UCSD-AML1 (cell line): ENCODE results near the gene SERPINE2.
A peak's percentile ranks its signal among the peaks of the same experiment; 100 is the strongest.

Experiments
- DNase-seq: peaks from one replicate; lab custom pipeline; 2025; ENCODE audit not compliant: unreplicated experiment; lab: John Stamatoyannopoulos, UW

The SERPINE2 gene

DNA sequence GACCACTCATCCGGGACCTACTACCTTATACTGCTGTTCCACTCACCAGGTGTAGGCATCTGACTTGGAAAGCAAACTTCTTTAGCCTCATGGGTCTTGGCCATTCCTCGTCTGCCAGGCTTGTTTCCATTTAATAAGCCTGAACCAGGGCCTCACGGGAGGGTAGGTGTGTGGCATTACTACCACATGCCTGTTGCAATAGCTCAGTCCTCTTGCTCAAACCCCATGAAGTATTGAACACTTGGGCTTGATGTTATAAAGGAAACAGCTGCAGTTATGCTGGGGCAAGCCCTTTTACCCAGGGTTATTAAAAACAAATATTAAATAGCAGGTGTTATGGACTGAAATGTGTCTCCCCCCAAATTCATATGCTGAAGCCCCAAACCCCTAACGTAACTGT is 60.6 kb downstream of the SERPINE2 start:
- no peak for DNase-seq

- no peak for DNase-seq
These were observed 62.4 kb downstream of the SERPINE2 start for GRCh38 chr2:223976635-223977226.

DNA sequence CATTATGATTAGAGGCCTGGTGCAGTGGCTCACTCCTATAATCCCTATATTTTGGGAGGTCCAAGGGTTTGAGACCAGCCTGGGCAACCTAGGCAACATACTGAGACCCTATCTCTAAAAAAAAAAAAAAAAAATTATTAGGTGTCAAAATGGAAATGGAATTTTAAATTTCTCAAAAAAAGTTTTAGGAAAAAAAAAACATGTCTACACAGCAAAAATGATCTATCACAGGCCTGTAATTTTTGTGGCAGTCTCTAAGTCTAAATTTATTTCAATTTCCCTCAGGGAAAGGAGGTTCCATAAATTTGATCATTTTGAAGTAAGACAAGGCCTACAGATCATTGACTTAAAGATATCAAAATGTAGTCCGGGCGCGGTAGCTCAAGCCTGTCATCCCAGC is 65.5 kb downstream of the SERPINE2 start:
- no peak for DNase-seq

GRCh38 chr2:223972656-223973102 is 66.4 kb downstream of the SERPINE2 start:
- DNase-seq: no peak

GRCh38 chr2:223971731-223972130 is 67.4 kb downstream of the SERPINE2 start:
- no peak for DNase-seq

DNA sequence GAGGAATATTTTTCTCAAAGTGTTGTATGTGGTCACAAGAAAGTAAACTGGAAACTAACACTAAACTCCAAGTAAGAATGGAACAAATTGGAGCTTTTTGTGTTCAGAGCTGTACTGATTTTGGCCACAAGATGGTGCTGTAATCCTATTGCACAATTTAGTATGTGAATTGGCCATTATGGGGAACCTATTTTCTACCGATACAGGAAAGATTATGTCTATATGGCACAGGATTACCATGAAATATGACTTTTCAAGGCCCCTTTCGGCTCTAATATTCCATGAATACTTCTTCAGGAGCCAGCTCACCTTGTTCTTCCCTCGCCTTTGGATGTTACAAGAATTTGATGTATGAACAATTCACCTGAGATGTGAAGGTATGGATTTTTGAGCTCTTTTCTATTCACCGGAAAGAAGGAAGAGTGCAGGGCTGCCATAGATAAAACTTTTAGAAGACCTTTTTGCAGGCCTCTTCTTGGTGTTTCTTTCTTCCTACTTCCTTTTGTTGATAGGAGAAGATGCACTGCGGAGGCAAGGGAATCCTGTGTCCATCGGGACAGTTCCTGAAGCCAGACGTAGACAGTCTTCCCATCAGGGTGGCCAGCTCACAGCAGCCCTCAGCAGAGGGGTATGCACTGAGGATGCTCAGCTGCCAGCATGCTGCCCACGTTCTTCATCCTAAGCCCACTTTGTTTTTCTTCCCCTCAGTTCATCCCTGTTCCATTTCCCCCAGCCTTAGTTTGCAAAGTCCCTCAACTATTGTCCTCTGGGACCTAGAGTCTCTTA is 68.5 kb downstream of the SERPINE2 start:
- no peak for DNase-seq

DNA sequence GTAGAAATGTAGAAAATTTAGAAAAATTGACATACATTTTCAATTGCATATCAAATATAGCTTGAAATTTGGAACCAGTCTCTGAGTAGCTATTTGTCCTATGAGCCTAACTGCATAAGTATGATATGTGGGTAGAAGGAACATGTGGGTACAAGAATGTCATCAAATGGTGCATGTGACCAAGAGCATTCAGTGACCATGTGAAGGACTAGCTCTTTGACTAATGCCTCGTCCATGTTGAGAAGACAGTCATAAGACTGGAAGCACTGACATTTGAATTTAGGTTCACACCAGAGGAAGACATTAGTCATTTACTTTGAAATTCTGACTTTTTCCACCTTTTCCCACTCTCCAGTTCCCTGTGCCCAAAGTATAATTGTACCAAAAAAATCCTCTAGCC is 69.2 kb downstream of the SERPINE2 start:
- DNase-seq: no peak

DNA sequence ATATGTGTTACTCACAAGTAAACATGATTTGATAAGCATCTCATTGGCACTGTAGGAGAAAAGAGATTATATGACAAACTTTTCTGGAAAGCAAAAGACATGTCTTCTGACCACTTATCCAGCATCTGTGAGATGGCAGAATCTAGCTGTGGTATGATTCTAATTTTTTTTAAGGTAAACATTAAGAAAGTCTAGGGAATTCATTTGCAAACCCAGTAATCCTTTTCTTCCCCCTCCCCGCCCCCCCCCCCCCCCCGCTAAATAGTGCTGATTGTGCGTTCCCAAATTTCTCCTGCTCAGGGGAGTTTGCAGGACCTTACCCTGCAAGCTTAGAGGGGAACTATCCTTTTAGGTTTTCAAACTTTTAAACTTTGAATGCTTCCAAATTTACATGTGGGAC is 69.8 kb downstream of the SERPINE2 start:
- DNase-seq: no peak

DNA sequence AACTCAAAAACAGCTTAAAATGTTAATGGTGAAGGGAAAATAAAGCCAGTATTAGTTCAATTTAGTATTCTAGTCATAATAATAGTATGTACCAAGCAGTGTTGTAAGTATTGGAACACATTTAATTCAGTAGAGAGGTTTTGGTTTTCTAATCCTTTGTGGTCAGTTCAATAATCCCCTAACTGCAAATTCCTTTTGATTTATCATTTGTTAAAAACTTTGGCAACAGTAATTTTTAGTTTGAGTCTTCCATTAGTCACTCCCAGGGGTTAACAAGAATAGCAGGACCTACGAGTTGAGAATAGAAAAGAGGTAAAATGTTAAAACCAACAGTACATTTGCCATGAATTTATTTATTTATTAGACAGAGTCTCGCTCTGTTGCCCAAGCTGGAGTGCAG is 71.1 kb downstream of the SERPINE2 start:
- DNase-seq: no peak

DNA sequence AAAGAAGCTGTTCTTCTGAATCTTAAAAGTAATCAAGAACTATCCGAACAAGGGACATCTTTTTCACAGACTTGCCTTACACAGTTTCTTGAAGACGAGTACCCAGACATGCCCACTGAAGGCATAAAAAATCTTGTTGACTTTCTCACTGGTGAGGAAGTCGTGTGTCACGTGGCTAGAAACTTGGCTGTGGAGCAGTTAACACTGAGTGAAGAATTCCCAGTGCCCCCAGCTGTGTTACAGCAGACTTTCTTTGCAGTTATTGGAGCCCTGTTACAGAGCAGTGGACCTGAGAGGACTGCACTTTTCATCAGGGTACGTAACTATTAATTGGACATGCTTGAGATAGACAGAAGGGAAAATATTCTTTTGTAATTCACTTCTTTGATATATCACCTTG is 79.4 kb downstream of the SERPINE2 start:
- DNase-seq: no peak

- peak; percentile 98 for DNase-seq
These were observed 81.8 kb downstream of the SERPINE2 start, which contains the start of gene MRPL44 for GRCh38 chr2:223957092-223957851. MRPL44 (plus strand) TSS chr2:223957463; CDS start chr2:223957473, 10 bp downstream.

DNA sequence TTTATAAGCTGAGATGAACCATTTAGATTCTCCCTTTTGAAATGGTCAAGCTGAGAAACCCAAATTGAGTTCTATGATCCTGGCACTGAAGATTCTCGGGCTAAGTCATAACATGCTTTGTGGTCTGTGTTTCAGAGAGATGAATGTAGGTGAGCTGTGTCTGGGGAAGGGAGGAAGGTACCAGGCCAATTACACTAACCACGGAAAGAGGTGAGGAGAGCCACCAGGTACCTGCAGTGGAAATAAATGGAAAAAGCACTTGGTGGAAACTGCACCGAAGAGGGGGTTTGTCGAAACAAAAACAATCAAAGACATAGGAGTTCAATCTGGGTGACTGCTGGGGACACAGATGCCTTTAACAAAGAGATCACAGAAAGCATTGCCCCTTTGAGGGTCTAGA is 82.8 kb downstream of the SERPINE2 start:
- DNase-seq: no peak

GRCh38 chr2:223954401-223954800 is 84.7 kb downstream of the SERPINE2 start:
- no peak for DNase-seq

DNA sequence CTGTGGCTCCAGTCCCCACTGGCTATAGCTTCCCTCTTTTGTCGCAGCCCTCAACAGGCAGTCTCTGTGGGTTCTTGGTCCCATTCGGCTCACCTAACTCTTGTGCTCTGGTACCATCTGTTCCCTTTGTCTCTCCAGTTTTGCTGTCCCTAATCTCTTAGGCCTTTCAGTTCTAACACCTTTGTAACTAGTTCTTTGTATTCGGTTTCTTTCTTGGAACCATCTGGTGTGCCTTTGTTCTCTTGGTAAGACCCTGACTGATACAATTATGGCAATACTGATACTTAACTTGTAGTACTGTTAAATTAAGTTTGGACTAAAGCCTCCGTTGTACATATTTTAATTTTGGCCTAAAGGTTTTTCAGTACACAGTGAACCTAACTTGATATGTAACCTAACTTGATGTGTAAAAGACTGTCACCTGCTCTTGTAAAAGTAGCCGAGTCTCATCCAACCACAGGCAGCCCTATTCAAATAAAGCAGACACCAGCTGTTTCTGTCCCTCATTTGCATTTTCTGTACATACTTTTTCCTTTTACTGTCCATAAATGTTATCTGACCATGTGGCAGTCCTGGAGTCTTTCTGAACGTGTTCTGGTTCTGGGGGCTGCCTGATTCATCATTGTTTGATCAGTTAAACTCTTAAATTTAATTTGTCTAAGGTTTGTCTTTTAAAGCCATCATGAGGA is 86.7 kb downstream of the SERPINE2 start:
- DNase-seq: no peak

- DNase-seq: no peak
These were observed 88.4 kb downstream of the SERPINE2 start for GRCh38 chr2:223950448-223951347.

DNA sequence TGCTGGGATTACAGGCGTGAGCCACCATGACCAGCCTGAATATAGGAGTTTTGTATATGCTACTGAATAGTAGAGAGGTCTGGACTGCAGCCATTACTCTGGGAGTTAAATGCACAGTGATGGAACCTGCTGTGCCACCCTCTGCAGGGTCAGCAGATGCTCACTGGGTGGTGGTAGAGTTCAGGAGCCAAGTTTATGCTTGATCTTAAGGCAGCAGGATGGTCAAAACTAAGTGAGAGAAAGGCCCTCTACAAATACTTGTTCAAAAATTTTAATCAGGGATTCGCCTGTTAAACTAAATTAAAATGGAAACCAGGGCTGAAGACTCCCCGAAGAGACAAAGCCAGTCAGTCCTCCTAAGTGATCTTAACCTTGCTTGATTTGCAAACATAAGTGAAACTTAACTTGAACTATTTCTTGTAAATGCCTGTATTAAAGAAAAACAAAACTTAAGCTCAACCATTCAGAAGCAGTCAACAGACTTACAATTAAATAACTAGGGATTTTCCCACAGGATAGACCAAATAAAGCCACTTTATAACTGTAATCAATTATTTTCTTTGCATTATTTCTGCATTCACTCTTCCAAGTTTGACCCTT is 89.7 kb downstream of the SERPINE2 start:
- peak; percentile 20 for DNase-seq

GRCh38 chr2:223947711-223948205 is 91.3 kb downstream of the SERPINE2 start:
- no peak for DNase-seq

DNA sequence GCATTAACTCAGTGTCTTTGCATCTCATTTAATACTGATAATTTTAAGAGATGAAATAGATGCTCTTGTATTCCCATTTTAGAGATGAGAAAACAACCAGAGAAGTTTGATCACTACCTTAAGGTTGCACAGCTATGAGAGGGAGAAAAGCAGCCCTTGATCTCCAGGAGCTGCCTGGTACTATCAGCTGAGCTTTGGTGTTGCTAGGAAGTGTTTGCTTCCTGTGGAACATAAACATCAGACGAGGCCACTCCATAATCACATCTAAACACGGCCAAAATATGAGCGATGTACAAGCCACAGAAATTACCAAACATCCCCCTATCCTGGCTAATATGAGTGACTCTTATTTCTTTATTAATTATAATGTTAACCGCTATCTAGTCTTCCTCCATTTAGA is 93.3 kb downstream of the SERPINE2 start:
- DNase-seq: no peak

DNA sequence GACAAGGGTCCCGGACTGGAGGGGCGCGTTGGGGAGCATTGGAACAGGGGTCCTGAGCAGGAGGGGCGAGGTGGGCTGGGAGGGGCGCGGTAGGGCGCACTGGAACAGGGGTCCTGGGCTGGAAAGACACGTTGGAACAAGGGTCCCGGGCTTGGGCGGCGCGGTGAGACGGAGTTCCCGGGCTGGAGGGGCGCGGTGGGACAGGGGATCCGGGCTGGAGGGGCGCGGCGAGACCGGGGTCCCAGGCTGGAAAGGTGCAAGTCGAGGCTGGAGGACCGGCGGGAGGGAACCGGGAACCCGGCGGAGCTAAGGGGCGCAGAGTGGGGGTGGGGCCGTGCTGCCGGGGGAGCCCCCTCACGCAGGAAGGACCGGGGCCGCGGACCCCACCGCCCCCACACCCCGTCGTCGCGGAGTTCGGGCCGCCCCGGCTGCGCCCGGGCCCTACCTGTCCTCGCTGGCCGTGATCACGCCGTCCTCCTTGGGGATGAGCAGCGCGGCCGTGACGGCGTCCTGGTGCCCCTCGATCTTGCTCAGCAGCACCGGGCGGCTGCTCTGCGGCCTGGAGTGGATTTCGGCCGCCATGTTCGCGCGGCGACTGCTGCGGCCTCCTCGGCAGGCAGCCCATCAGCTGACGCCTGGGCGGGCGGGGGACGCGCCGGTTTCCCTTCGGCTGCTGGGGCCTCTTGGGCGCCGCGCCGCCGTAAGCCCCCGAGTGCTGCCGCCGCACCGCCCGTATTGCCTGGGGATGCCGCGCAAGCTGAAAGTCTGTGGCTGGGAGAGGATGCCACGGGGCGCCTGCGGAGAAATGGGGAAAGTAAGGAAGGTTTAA is 94.2 kb downstream of the SERPINE2 start, which contains the start of gene WDFY1:
Gene WDFY1, minus strand, starts transcription at position 633 of the 829 bp plus-strand sequence. Its CDS starts 51 bp downstream, at position 582.
- peak; percentile 90 for DNase-seq
